Small intestine (tissue), 7 donors: Measurements from ENCODE around the gene NLRP3. TPM values are rescaled to one million over a fixed set of nuclear protein-coding genes. Genes with fewer than 3 reads are reported as not detected.

Experiments
- DNase-seq, 2 donors: peaks; one replicate each; pipeline versions ENCODE4 v3.0.0 to v3.0.0-alpha.2; 2013
- FAIRE-seq: peaks from 2 replicates; lab custom pipeline; 2012; peaks lifted over from hg19 to GRCh38; lab: Jason Lieb, UNC
- H3K27ac ChIP-seq, 3 donors: one replicate each; pipeline ENCODE4 v1.5.1; 2013; ENCODE audit warnings: low read length in 2 of 3, mild to moderate bottlenecking in 2 of 3, control low read depth in 1 of 3, inconsistent platforms in 1 of 3, low read depth in 1 of 3, moderate library complexity in 1 of 3
- H3K27me3 ChIP-seq, 3 donors: one replicate each; pipeline ENCODE4 v1.6.1; 2013; ENCODE audit warnings: low read length in 3 of 3, inconsistent platforms in 1 of 3; ENCODE audit not compliant: control insufficient read depth in 3 of 3, insufficient read depth in 3 of 3
- H3K36me3 ChIP-seq, 3 donors: one replicate each; pipeline ENCODE4 v1.6.1; 2013; ENCODE audit warnings: low read length in 3 of 3, inconsistent platforms in 1 of 3, low read depth in 1 of 3, mild to moderate bottlenecking in 1 of 3, moderate library complexity in 1 of 3; ENCODE audit not compliant: control insufficient read depth in 3 of 3, insufficient read depth in 2 of 3
- H3K4me1 ChIP-seq, 3 donors: one replicate each; pipeline ENCODE4 v1.6.1; 2013; ENCODE audit warnings: low read length in 2 of 3, inconsistent platforms in 1 of 3, low read depth in 1 of 3, mild to moderate bottlenecking in 1 of 3, moderate library complexity in 1 of 3; ENCODE audit not compliant: control insufficient read depth in 3 of 3, insufficient read depth in 2 of 3
- H3K4me3 ChIP-seq, 3 donors: one replicate each; pipeline ENCODE4 v1.5.1; 2013; ENCODE audit warnings: low read length in 3 of 3, control low read depth in 1 of 3, inconsistent platforms in 1 of 3, low read depth in 1 of 3, mild to moderate bottlenecking in 1 of 3, moderate library complexity in 1 of 3
- H3K9me3 ChIP-seq, 2 donors: one replicate each; pipeline ENCODE4 v1.6.1; 2013; ENCODE audit warnings: low read depth in 1 of 2, low read length in 1 of 2; ENCODE audit not compliant: control insufficient read depth in 2 of 2, insufficient read depth in 1 of 2
- WGBS, 3 donors: extraction: QIAGEN DNeasy Blood & Tissue Kit; methylation state at CpG; one replicate each; pipeline ENCODE4 v1.1.7; 2013; 5-methylcytosine and 5-hydroxymethylcytosine counted together
- polyA plus RNA-seq, 4 donors: library from polyadenylated mRNA; stranded (reverse) in 3 of 4; unstranded in 1 of 4; fragments of 200-250 nt in 3 of 4; fragments of 120-200 nt in 1 of 4; gene quantifications; one replicate each; pipeline versions ENCODE4 v1.2.1 to v1.2.3, GENCODE V29; 2013
- donor health status: healthy with polysubstance abuse.
- donor health status: control.
- donor health status: control.
- donor health status: Bipolar disorder and iron deficiency.
- donor health status: healthy.

Gene NLRP3
- polyA plus RNA-seq, 4 donors: 0.81 to 0.94 (median 0.89) TPM; not detected in 1

GRCh38 chr1:247417831-247418230 lies 1.9 kb downstream of the NLRP3 start:
- H3K27ac ChIP-seq: no peak overlapping the region
- no peaks in the 10 kb centered on the region for H3K36me3 ChIP-seq
- WGBS, 3 donors: 75 to 83% (median 82%) methylated on average over 5 of the region's 5 CpGs
- H3K4me3 ChIP-seq: no peak overlapping the region
- peaks cover 0 to 2% (median 0%) of the 10 kb centered on the region in 3 donors for H3K27me3 ChIP-seq
- no peaks in the 10 kb centered on the region for H3K9me3 ChIP-seq
- DNase-seq: no peak
- no peak for FAIRE-seq
- H3K4me1 ChIP-seq: no peaks in the 10 kb centered on the region

- Histone ChIP-seq H3K27me3 (peaks cover 0 to 2% (median 0%) of the 10 kb centered on the region in 3 donors), H3K4me1 (no peaks in the 10 kb centered on the region), H3K9me3 (no peaks in the 10 kb centered on the region), H3K36me3 (no peaks in the 10 kb centered on the region), H3K27ac (no peak overlapping the region), H3K4me3 (no peak overlapping the region)
- no peak for DNase-seq
- 85 to 95% (median 93%) methylated on average over 9 of the region's 9 CpGs for whole genome bisulfite sequencing, 3 donors
- FAIRE-seq: no peak
Measured at GRCh38 chr1:247419336-247419735, 3.4 kb downstream of the NLRP3 start.

GRCh38 chr1:247421074-247421473 lies 5.1 kb downstream of the NLRP3 start:
- DNase-seq (no peak), FAIRE-seq (no peak)
- H3K27ac ChIP-seq: no peak overlapping the region
- WGBS, 3 donors: 81 to 93% (median 82%) methylated on average over 2 of the region's 2 CpGs
- H3K4me3 ChIP-seq: no peak overlapping the region
- no peaks in the 10 kb centered on the region for H3K9me3 ChIP-seq
- H3K36me3 ChIP-seq: no peaks in the 10 kb centered on the region
- H3K27me3 ChIP-seq: peaks cover 0 to 2% (median 0%) of the 10 kb centered on the region in 3 donors
- no peaks in the 10 kb centered on the region for H3K4me1 ChIP-seq

GRCh38 chr1:247429496-247429895 lies 13.5 kb downstream of the NLRP3 start:
- DNase-seq (no peak), FAIRE-seq (no peak)
- Histone ChIP-seq H3K27me3 (no peaks in the 10 kb centered on the region), H3K9me3 (no peaks in the 10 kb centered on the region), H3K36me3 (no peaks in the 10 kb centered on the region), H3K4me1 (no peaks in the 10 kb centered on the region), H3K27ac (no peak overlapping the region), H3K4me3 (no peak overlapping the region)
- WGBS, 3 donors: 73 to 83% (median 78%) methylated on average over 6 of the region's 6 CpGs

GRCh38 chr1:247430434-247430833 lies 14.5 kb downstream of the NLRP3 start:
- Histone ChIP-seq H3K4me1 (no peaks in the 10 kb centered on the region), H3K9me3 (no peaks in the 10 kb centered on the region), H3K4me3 (no peak overlapping the region), H3K27me3 (no peaks in the 10 kb centered on the region), H3K27ac (no peak overlapping the region), H3K36me3 (no peaks in the 10 kb centered on the region)
- no peak for FAIRE-seq
- no peak for DNase-seq
- 72 to 81% (median 73%) methylated on average over 1 of the region's 1 CpG for WGBS, 3 donors

- Histone ChIP-seq H3K9me3 (no peaks in the 10 kb centered on the region), H3K36me3 (no peaks in the 10 kb centered on the region), H3K4me1 (no peaks in the 10 kb centered on the region), H3K27me3 (no peaks in the 10 kb centered on the region), H3K27ac (no peak overlapping the region), H3K4me3 (no peak overlapping the region)
- WGBS, 3 donors: 87 to 93% (median 90%) methylated on average over 9 of the region's 9 CpGs
- DNase-seq (no peak), FAIRE-seq (no peak)
Measured at GRCh38 chr1:247431643-247432042, 15.7 kb downstream of the NLRP3 start.

- Histone ChIP-seq H3K9me3 (no peaks in the 10 kb centered on the region), H3K27me3 (no peaks in the 10 kb centered on the region), H3K4me3 (no peak overlapping the region), H3K27ac (no peak overlapping the region), H3K36me3 (no peaks in the 10 kb centered on the region), H3K4me1 (peaks cover 0 to 2% (median 0%) of the 10 kb centered on the region in 3 donors)
- WGBS, 3 donors: 88 to 94% (median 89%) methylated on average over 15 of the region's 15 CpGs
- DNase-seq (no peak), FAIRE-seq (no peak)
Measured at GRCh38 chr1:247434005-247434404, 18.0 kb downstream of the NLRP3 start.

- no peaks in the 10 kb centered on the region for H3K27me3 ChIP-seq
- H3K4me1 ChIP-seq: peaks cover 0 to 2% (median 0%) of the 10 kb centered on the region in 3 donors
- no peak overlapping the region for H3K27ac ChIP-seq
- no peaks in the 10 kb centered on the region for H3K36me3 ChIP-seq
- WGBS, 3 donors: 78 to 87% (median 79%) methylated on average over 13 of the region's 13 CpGs
- DNase-seq: no peak
- no peak for FAIRE-seq
- H3K4me3 ChIP-seq: no peak overlapping the region
- H3K9me3 ChIP-seq: no peaks in the 10 kb centered on the region
Measured at GRCh38 chr1:247435030-247435758, 19.2 kb downstream of the NLRP3 start.

GRCh38 chr1:247435759-247436147 lies 19.8 kb downstream of the NLRP3 start:
- Histone ChIP-seq H3K36me3 (no peaks in the 10 kb centered on the region), H3K9me3 (no peaks in the 10 kb centered on the region), H3K27ac (no peak overlapping the region), H3K4me3 (no peak overlapping the region), H3K4me1 (peaks cover 0 to 2% (median 0%) of the 10 kb centered on the region in 3 donors), H3K27me3 (no peaks in the 10 kb centered on the region)
- DNase-seq (no peak), FAIRE-seq (no peak)
- 89 to 95% (median 94%) methylated on average over 3 of the region's 3 CpGs for WGBS, 3 donors
